H9 (cell line): ENCODE measurements around the gene TRIM52. TPM values are rescaled to one million over a fixed set of nuclear protein-coding genes. Genes with fewer than 3 reads are reported as not detected.

ENCODE experiments used
- DNase-seq: peaks from one replicate; pipeline ENCODE4 v3.0.0-alpha.2; 2017
- H2AFZ ChIP-seq: one replicate; pipeline ENCODE4 v1.6.1; 2013; ENCODE audit warnings: mild to moderate bottlenecking, low read length, control low read depth, moderate library complexity
- H2AK5ac ChIP-seq: 2 replicates; pipeline ENCODE4 v1.6.1; 2013; ENCODE audit warnings: low read length, control low read depth, mixed read lengths; ENCODE audit not compliant: insufficient read length
- H2BK120ac ChIP-seq: one replicate; pipeline ENCODE4 v1.6.1; 2013; ENCODE audit warnings: low read depth, mild to moderate bottlenecking, low read length, control low read depth, inconsistent platforms; ENCODE audit not compliant: poor library complexity, severe bottlenecking
- H2BK12ac ChIP-seq: 2 replicates; pipeline ENCODE4 v1.6.1; 2013; ENCODE audit warnings: low read length, control low read depth, mixed read lengths, low read depth; ENCODE audit not compliant: insufficient read length
- H2BK15ac ChIP-seq: 2 replicates; pipeline ENCODE4 v1.6.1; 2013; ENCODE audit warnings: low read depth, low read length, control low read depth
- H2BK20ac ChIP-seq: one replicate; pipeline ENCODE4 v1.6.1; 2013; ENCODE audit warnings: low read depth, mild to moderate bottlenecking, low read length, control low read depth, inconsistent platforms; ENCODE audit not compliant: poor library complexity, severe bottlenecking
- H2BK5ac ChIP-seq: 2 replicates; pipeline ENCODE4 v1.6.1; 2013; ENCODE audit warnings: low read length, control low read depth, mixed read lengths; ENCODE audit not compliant: insufficient read length
- H3K14ac ChIP-seq: 2 replicates; pipeline ENCODE4 v1.6.1; 2013; ENCODE audit warnings: low read length, control low read depth; ENCODE audit not compliant: insufficient read depth
- H3K18ac ChIP-seq: 2 replicates; pipeline ENCODE4 v1.6.1; 2013; ENCODE audit warnings: low read depth, mild to moderate bottlenecking, mixed read lengths, low read length, control low read depth; ENCODE audit not compliant: insufficient read length
- H3K23ac ChIP-seq: 2 replicates; pipeline ENCODE4 v1.6.1; 2013; ENCODE audit warnings: low read length, control low read depth, mixed read lengths, low read depth; ENCODE audit not compliant: insufficient read length
- H3K23me2 ChIP-seq: 2 replicates; pipeline ENCODE4 v1.6.1; 2013; ENCODE audit warnings: low read depth, mild to moderate bottlenecking, mixed read lengths, low read length, control low read depth; ENCODE audit not compliant: insufficient read length, poor library complexity, severe bottlenecking
- H3K27ac ChIP-seq: 2 replicates; pipeline ENCODE4 v1.5.1; 2013; ENCODE audit warnings: low read length, control low read depth, mixed read lengths, low read depth; ENCODE audit not compliant: insufficient read length
- H3K27me3 ChIP-seq: 2 replicates; pipeline ENCODE4 v1.6.1; 2013; ENCODE audit warnings: low read length, control low read depth, inconsistent platforms; ENCODE audit not compliant: insufficient read depth
- H3K4ac ChIP-seq: 2 replicates; pipeline ENCODE4 v1.6.1; 2013; ENCODE audit warnings: low read depth, mild to moderate bottlenecking, control low read depth, inconsistent platforms, low read length, moderate library complexity
- H3K4me1 ChIP-seq: 2 replicates; pipeline ENCODE4 v1.6.1; 2013; ENCODE audit warnings: low read length, control low read depth, inconsistent platforms; ENCODE audit not compliant: insufficient read depth
- H3K4me2 ChIP-seq: 2 replicates; pipeline ENCODE4 v1.6.1; 2013; ENCODE audit warnings: low read length, control low read depth, mixed read lengths; ENCODE audit not compliant: insufficient read length, insufficient read depth
- H3K56ac ChIP-seq: 2 replicates; pipeline ENCODE4 v1.6.1; 2013; ENCODE audit warnings: low read depth, mild to moderate bottlenecking, mixed read lengths, low read length, control low read depth; ENCODE audit not compliant: insufficient read length
- H3K79me1 ChIP-seq: 2 replicates; pipeline ENCODE4 v1.6.1; 2013; ENCODE audit warnings: low read depth, mild to moderate bottlenecking, moderate library complexity, low read length, control low read depth, inconsistent platforms; ENCODE audit not compliant: insufficient read depth, poor library complexity, severe bottlenecking
- H3K79me2 ChIP-seq: 2 replicates; pipeline ENCODE4 v1.6.1; 2013; ENCODE audit warnings: low read length, control low read depth, inconsistent platforms; ENCODE audit not compliant: insufficient read depth
- H3K9ac ChIP-seq: 2 replicates; pipeline ENCODE4 v1.6.1; 2013; ENCODE audit warnings: low read length, control low read depth, mixed read lengths; ENCODE audit not compliant: insufficient read length; ENCODE audit errors: extremely low read depth
- H3K9me3 ChIP-seq: one replicate; pipeline ENCODE4 v1.6.1; 2013; ENCODE audit warnings: low read depth, low read length, inconsistent platforms; ENCODE audit not compliant: control insufficient read depth
- H3T11ph ChIP-seq: one replicate; pipeline ENCODE4 v1.6.1; 2013; ENCODE audit warnings: mild to moderate bottlenecking, low read length, control low read depth, inconsistent platforms
- H4K20me1 ChIP-seq: one replicate; pipeline ENCODE4 v1.6.1; 2013; ENCODE audit not compliant: control insufficient read depth, insufficient read length, insufficient read depth
- H4K5ac ChIP-seq: 2 replicates; pipeline ENCODE4 v1.6.1; 2013; ENCODE audit warnings: low read depth, mild to moderate bottlenecking, mixed read lengths, low read length, control low read depth; ENCODE audit not compliant: insufficient read length
- H4K8ac ChIP-seq: replicated peaks from 2 replicates; pipeline ENCODE4 v1.6.1; 2013; ENCODE audit warnings: low read length, control low read depth, mixed read lengths, low read depth; ENCODE audit not compliant: insufficient read length
- H4K91ac ChIP-seq: 2 replicates; pipeline ENCODE4 v1.6.1; 2013; ENCODE audit warnings: low read depth, mild to moderate bottlenecking, moderate library complexity, mixed read lengths, low read length, control low read depth; ENCODE audit not compliant: insufficient read length
- H3K27ac Mint-ChIP-seq, 3 experiments: 2 replicates in 2 of 3; 3 replicates in 1 of 3; pipeline ENCODE4 v1.8.0; 2020 to 2021; ENCODE audit warnings: mixed read lengths in 3 of 3, mild to moderate bottlenecking in 1 of 3, moderate library complexity in 1 of 3
- H3K27me3 Mint-ChIP-seq: 2 replicates; pipeline ENCODE4 v1.8.0; 2021; ENCODE audit warnings: low read depth, mild to moderate bottlenecking, moderate library complexity, mixed read lengths
- H3K36me3 Mint-ChIP-seq, 3 experiments: 2 replicates in 2 of 3; 3 replicates in 1 of 3; pipeline ENCODE4 v1.8.0; 2020 to 2021; ENCODE audit warnings: low read depth in 3 of 3, mixed read lengths in 3 of 3; ENCODE audit not compliant: insufficient read depth in 1 of 3
- H3K4me1 Mint-ChIP-seq, 2 experiments: 2 replicates each; pipeline ENCODE4 v1.8.0; 2020; ENCODE audit warnings: mixed read lengths in 2 of 2
- H3K4me3 Mint-ChIP-seq, 2 experiments: 2 replicates in 1 of 2; 3 replicates in 1 of 2; pipeline ENCODE4 v1.8.0; 2020 to 2021; ENCODE audit warnings: mild to moderate bottlenecking in 2 of 2, mixed read lengths in 2 of 2, moderate library complexity in 1 of 2
- H3K9me3 Mint-ChIP-seq, 2 experiments: 2 replicates in 1 of 2; 3 replicates in 1 of 2; pipeline ENCODE4 v1.8.0; 2020; ENCODE audit warnings: mild to moderate bottlenecking in 2 of 2, mixed read lengths in 2 of 2, moderate library complexity in 1 of 2
- CTCF ChIP-seq: fragments of 200-600 bp; sonication (generic); conservative IDR thresholded peaks from 3 replicates; pipeline ENCODE4 v1.8.0; 2021; ENCODE audit warnings: antibody characterized with exemption, mild to moderate bottlenecking
- WGBS: extraction: QIAGEN DNeasy Blood & Tissue Kit; methylation state at CpG from one replicate; pipeline ENCODE4 v1.1.7; 2013; ENCODE audit warnings: missing lambda C conversion rate, low lambda C conversion rate, mixed read lengths; ENCODE audit not compliant: insufficient read length; ENCODE audit errors: extremely low coverage; 5-methylcytosine and 5-hydroxymethylcytosine counted together
- total RNA-seq: library from RNA; stranded (reverse); gene quantifications from 2 replicates; pipeline ENCODE4 v1.2.1, GENCODE V29; 2021

The TRIM52 gene
- total RNA-seq, 1 experiment from 2014 or later: 5.1 TPM

GRCh38 chr5:181243018-181243563, 17.9 kb downstream of the TRIM52 start:
- no peak overlapping the region for H2BK12ac ChIP-seq
- DNase-seq: no peak
- H3K79me1 ChIP-seq: peaks cover 12% of the 10 kb centered on the region
- H4K91ac ChIP-seq: peak overlapping the region; percentile 58
- peak overlapping the region; percentile 99 for H4K8ac ChIP-seq
- H3K23ac ChIP-seq: no peak overlapping the region
- no peaks in the 10 kb centered on the region for H4K20me1 ChIP-seq
- peak overlapping the region; percentile 15; the same call in 1 of the 2 replicates for H3K4ac ChIP-seq
- H3K9me3 ChIP-seq: no peaks in the 10 kb centered on the region
- Mint-ChIP-seq H3K4me1 (peaks cover 28 to 47% of the 10 kb centered on the region in 2 experiments), H3K27me3 (peaks cover 2% of the 10 kb centered on the region), H3K4me3 (peak overlapping the region; percentile 99 to 100), H3K9me3 (peaks cover 3 to 4% of the 10 kb centered on the region in 2 experiments; a peak in 3 of 5 replicates), H3K27ac (peak overlapping the region; percentile 98 to 100 (median 100)), H3K36me3 (peaks cover 60 to 62% (median 62%) of the 10 kb centered on the region in 3 experiments)
- WGBS: no CpG with 5 or more reads among the region's 25 CpGs
- H3K14ac ChIP-seq: peak overlapping the region; percentile 93
- peak overlapping the region; percentile 99 for H3K9ac ChIP-seq
- H2BK20ac ChIP-seq: no peak overlapping the region
- no peak overlapping the region for H3K56ac ChIP-seq
- H3K79me2 ChIP-seq: peaks cover 33% of the 10 kb centered on the region
- no peak for TF ChIP-seq CTCF
- H2BK15ac ChIP-seq: no peak overlapping the region
- no peaks in the 10 kb centered on the region for H3K4me1 ChIP-seq
- no peak overlapping the region for H3T11ph ChIP-seq
- H3K18ac ChIP-seq: peak overlapping the region; percentile 89
- no peaks in the 10 kb centered on the region for H3K27me3 ChIP-seq
- peak overlapping the region; percentile 99 for H2BK5ac ChIP-seq
- peak overlapping the region; percentile 98 for H4K5ac ChIP-seq
- no peak overlapping the region for H2AK5ac ChIP-seq
- H3K23me2 ChIP-seq: peaks cover 19% of the 10 kb centered on the region
- H2BK120ac ChIP-seq: no peak overlapping the region
- no peak overlapping the region for H2AFZ ChIP-seq
- H3K4me2 ChIP-seq: peak overlapping the region; percentile 95
- peak overlapping the region; percentile 99 for H3K27ac ChIP-seq
